SK-N-SH (cell line): Measurements from ENCODE around the gene PHLDB2. TPM values are rescaled to one million over a fixed set of nuclear protein-coding genes. Genes with fewer than 3 reads are reported as not detected.

Experiments used
- CTCF ChIA-PET: fragments of 300-600, 350-600 bp; formaldehyde crosslinking; extraction: SDS; loops from one replicate; lab custom pipeline; 2021; lab: Yijun Ruan, JAX
- POLR2A ChIA-PET: fragments of 350-600 bp; sonication (Branson Sonifier 250); formaldehyde crosslinking; extraction: SDS; loops from one replicate; lab custom pipeline; 2020; ENCODE audit warnings: antibody characterized with exemption, inconsistent platforms; lab: Yijun Ruan, JAX
- DNase-seq: peaks from one replicate; pipeline ENCODE4 v3.0.0; 2012
- H2AFZ ChIP-seq: fragments of 200-600 bp; sonication (generic); 2 replicates; pipeline ENCODE4 v1.8.1; 2016; ENCODE audit warnings: antibody characterized with exemption, mild to moderate bottlenecking, low read depth
- H3F3A ChIP-seq: fragments of 200-600 bp; sonication (generic); replicated peaks from 2 replicates; pipeline ENCODE3; 2016; ENCODE audit warnings: antibody characterized with exemption, mild to moderate bottlenecking; ENCODE audit not compliant: insufficient read depth
- H3K27ac ChIP-seq, 2 experiments: fragments of 200-500 bp in 1 of 2; fragments of 200-600 bp in 1 of 2; sonication (Bioruptor generic) in 1 of 2; sonication (generic), shearing (Covaris generic) in 1 of 2; 2 replicates each; pipeline versions ENCODE4 v1.5.1 to v1.6.1; 2014 to 2016; ENCODE audit warnings: low read depth in 2 of 2, inconsistent platforms in 1 of 2, low read length in 1 of 2, mild to moderate bottlenecking in 1 of 2, mixed read lengths in 1 of 2
- H3K27me3 ChIP-seq: fragments of 200-600 bp; sonication (generic), shearing (Covaris generic); 2 replicates; pipeline ENCODE4 v1.6.1; 2016; ENCODE audit warnings: mixed run types; ENCODE audit not compliant: insufficient read depth
- H3K36me3 ChIP-seq, 2 experiments: fragments of 200-500 bp in 1 of 2; fragments of 200-600 bp in 1 of 2; sonication (Bioruptor generic) in 1 of 2; sonication (generic) in 1 of 2; replicated peaks in 1 of 2; 2 replicates each; pipeline versions ENCODE3 to v1.5.1; 2014 to 2016; ENCODE audit warnings: low read length in 1 of 2, mild to moderate bottlenecking in 1 of 2; ENCODE audit not compliant: insufficient read depth in 2 of 2, control insufficient read depth in 1 of 2
- H3K4me1 ChIP-seq, 2 experiments: fragments of 200-500 bp in 1 of 2; fragments of 200-600 bp in 1 of 2; sonication (Bioruptor generic) in 1 of 2; sonication (generic), shearing (Covaris generic) in 1 of 2; 2 replicates each; pipeline versions ENCODE4 v1.5.1 to v1.6.1; 2014 to 2016; ENCODE audit warnings: low read depth in 1 of 2, low read length in 1 of 2, mixed run types in 1 of 2; ENCODE audit not compliant: insufficient read depth in 2 of 2, control insufficient read depth in 1 of 2
- H3K4me2 ChIP-seq: fragments of 200-600 bp; sonication (generic), shearing (Covaris generic); 2 replicates; pipeline ENCODE4 v1.6.1; 2017; ENCODE audit warnings: mixed run types
- H3K4me3 ChIP-seq, 2 experiments: fragments of 200-500 bp in 1 of 2; fragments of 200-600 bp in 1 of 2; sonication (Bioruptor generic) in 1 of 2; sonication (generic), shearing (Covaris generic) in 1 of 2; 2 replicates each; pipeline versions ENCODE4 v1.5.1 to v1.8.1; 2014 to 2016; ENCODE audit warnings: low read depth in 2 of 2, inconsistent platforms in 1 of 2, low read length in 1 of 2, mild to moderate bottlenecking in 1 of 2, mixed read lengths in 1 of 2, moderate library complexity in 1 of 2
- H3K79me2 ChIP-seq: fragments of 200-600 bp; sonication (generic); 2 replicates; pipeline ENCODE4 v1.8.1; 2017; ENCODE audit warnings: mild to moderate bottlenecking; ENCODE audit not compliant: insufficient read depth
- H3K9ac ChIP-seq: fragments of 200-600 bp; sonication (generic); 2 replicates; pipeline ENCODE4 v1.6.1; 2017; ENCODE audit warnings: mixed run types
- H3K9me2 ChIP-seq: fragments of 200-600 bp; sonication (generic); 2 replicates; pipeline ENCODE4 v1.6.1; 2017; ENCODE audit warnings: mixed run types
- H3K9me3 ChIP-seq: fragments of 200-600 bp; sonication (generic); 2 replicates; pipeline ENCODE4 v1.6.1; 2017; ENCODE audit warnings: mixed run types, mild to moderate bottlenecking, moderate library complexity
- H4K20me1 ChIP-seq: fragments of 200-600 bp; sonication (generic); 2 replicates; pipeline ENCODE4 v1.6.1; 2017; ENCODE audit warnings: mild to moderate bottlenecking, mixed run types; ENCODE audit not compliant: insufficient read depth
- EZH2phosphoT487 ChIP-seq: fragments of 200-600 bp; sonication (generic); IDR thresholded peaks from 2 replicates; pipeline ENCODE4 v1.6.1; 2017; ENCODE audit warnings: low read depth, mixed run types, mild to moderate bottlenecking, antibody characterized with exemption, moderate library complexity, borderline replicate concordance
- FOXJ3 ChIP-seq: sonication (generic); formaldehyde crosslinking; IDR thresholded peaks from 2 replicates; pipeline ENCODE4 v1.5.1; 2020; ENCODE audit warnings: mild to moderate bottlenecking, missing genetic modification reagents
- FOXM1 ChIP-seq: IDR thresholded peaks from 2 replicates; pipeline ENCODE4 v1.4.0; 2012; ENCODE audit warnings: low read depth, mild to moderate bottlenecking
- GABPA ChIP-seq: IDR thresholded peaks from 2 replicates; pipeline ENCODE4 v1.4.0; 2012; ENCODE audit warnings: low read depth, mild to moderate bottlenecking
- GATA2 ChIP-seq: sonication (generic); formaldehyde crosslinking; IDR thresholded peaks from 2 replicates; pipeline ENCODE4 v1.5.0; 2020; ENCODE audit warnings: mild to moderate bottlenecking, missing genetic modification reagents
- MEF2A ChIP-seq: IDR thresholded peaks from 2 replicates; pipeline ENCODE4 v1.4.0; 2012; ENCODE audit warnings: low read depth, borderline replicate concordance
- MXI1 ChIP-seq: IDR thresholded peaks from 2 replicates; pipeline ENCODE4 v1.6.1; 2012; ENCODE audit warnings: mild to moderate bottlenecking, low read depth, low read length, improper control_type of control experiment
- RAD21 ChIP-seq: IDR thresholded peaks from 2 replicates; pipeline ENCODE4 v1.6.1; 2012; ENCODE audit warnings: mild to moderate bottlenecking, low read length
- RCOR1 ChIP-seq: fragments of 150-350 bp; IDR thresholded peaks from 2 replicates; pipeline ENCODE4 v1.6.1; 2017; ENCODE audit warnings: antibody characterized with exemption, low read length
- RFX5 ChIP-seq: IDR thresholded peaks from 2 replicates; pipeline ENCODE4 v1.6.1; 2012; ENCODE audit warnings: mild to moderate bottlenecking, improper control_type of control experiment, low read length
- SMC3 ChIP-seq: IDR thresholded peaks from 2 replicates; pipeline ENCODE4 v1.6.1; 2012; ENCODE audit warnings: low read depth, low read length, improper control_type of control experiment
- TAF1 ChIP-seq: IDR thresholded peaks from 2 replicates; pipeline ENCODE4 v1.6.1; 2012; ENCODE audit warnings: low read depth, mild to moderate bottlenecking, low read length, moderate library complexity, borderline replicate concordance
- TCF12 ChIP-seq: IDR thresholded peaks from 2 replicates; pipeline ENCODE4 v1.4.0; 2012
- YY1 ChIP-seq: IDR thresholded peaks from 2 replicates; pipeline ENCODE4 v1.4.0; 2012; ENCODE audit warnings: low read depth, mild to moderate bottlenecking
- WGBS: methylation state at CpG from one replicate; pipeline ENCODE4 v1.1.6; 2017; ENCODE audit warnings: low lambda C conversion rate; 5-methylcytosine and 5-hydroxymethylcytosine counted together
- polyA plus RNA-seq, 3 experiments: library from polyadenylated mRNA; depleted of rRNA; stranded (reverse); fragments of >200 nt; gene quantifications; 2 replicates each; pipeline ENCODE4 v1.2.3, GENCODE V29; 2012
- TF ChIP-seq, protein P1 (sequence below): fragments of 150-350 bp; IDR thresholded peaks from 2 replicates; pipeline ENCODE4 v1.6.1; 2016; ENCODE audit warnings: mild to moderate bottlenecking, low read depth, low read length
- TF ChIP-seq, protein P2 (sequence below): IDR thresholded peaks from 2 replicates; pipeline ENCODE4 v1.4.0; 2012; ENCODE audit warnings: low read depth
- TF ChIP-seq, protein P3 (sequence below): IDR thresholded peaks from 2 replicates; pipeline ENCODE4 v1.4.0; 2012; ENCODE audit warnings: low read depth, borderline replicate concordance
- TF ChIP-seq, protein P4 (sequence below): IDR thresholded peaks from 2 replicates; pipeline ENCODE4 v1.6.1; 2012; ENCODE audit warnings: mild to moderate bottlenecking, low read depth, low read length, moderate library complexity
- TF ChIP-seq, protein P5 (sequence below): IDR thresholded peaks from 2 replicates; pipeline ENCODE4 v1.4.0; 2012; ENCODE audit warnings: low read depth, borderline replicate concordance
- TF ChIP-seq, protein P6 (sequence below): IDR thresholded peaks from 2 replicates; pipeline ENCODE4; 2012

PHLDB2 gene
- polyA plus RNA-seq, 1 of the 3 experiments (the other 2 are of a cell fraction), result 18.0 TPM

DNA sequence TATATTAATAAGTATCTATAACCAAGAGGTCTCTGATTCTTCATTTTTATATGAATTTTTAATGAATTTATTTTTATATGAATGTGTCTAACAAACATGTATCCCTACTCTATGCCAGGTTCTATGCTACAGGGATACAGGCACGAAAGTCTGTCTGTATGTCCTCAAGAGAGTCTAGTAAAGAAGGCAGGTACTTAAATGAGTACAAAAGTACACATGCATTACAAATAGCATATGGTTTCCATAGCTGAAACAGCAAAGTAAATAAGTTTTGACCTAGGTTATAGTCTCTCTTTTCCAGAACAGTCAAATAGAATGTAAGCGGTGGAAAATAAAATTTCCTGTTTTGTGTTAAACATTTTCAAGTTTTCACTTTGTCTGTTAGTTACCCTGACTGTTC is 106.4 kb downstream of the PHLDB2 start:
- Histone ChIP-seq H3K36me3 (peaks cover 29 to 67% of the 10 kb centered on the region in 2 experiments), H3K27me3 (no peaks in the 10 kb centered on the region), H4K20me1 (no peaks in the 10 kb centered on the region), H2AFZ (no peak overlapping the region), H3K4me1 (peaks cover 2 to 7% of the 10 kb centered on the region in 2 experiments; a peak in 2 of 4 replicates), H3K9ac (no peak overlapping the region), H3K9me3 (no peaks in the 10 kb centered on the region), H3K4me3 (no peak overlapping the region), H3F3A (peaks cover 42% of the 10 kb centered on the region), H3K9me2 (no peaks in the 10 kb centered on the region), H3K79me2 (no peaks in the 10 kb centered on the region), H3K27ac (no peak overlapping the region), H3K4me2 (no peak overlapping the region)
- WGBS, result 96% methylated on average over 2 of the region's 2 CpGs
- no peak for DNase-seq
- CTCF ChIA-PET, result interaction anchor here (0.5 to 12.2 kb wide), 7 partner anchors 12 to 247 kb away, joined by 3 to 255 read pairs (median 3); no protein-coding TSS in a partner anchor
- POLR2A ChIA-PET, result no interaction called here
- TF ChIP-seq TCF12, result no peak
- no peak for TF ChIP-seq MEF2A
- TF ChIP-seq, protein P1, sequence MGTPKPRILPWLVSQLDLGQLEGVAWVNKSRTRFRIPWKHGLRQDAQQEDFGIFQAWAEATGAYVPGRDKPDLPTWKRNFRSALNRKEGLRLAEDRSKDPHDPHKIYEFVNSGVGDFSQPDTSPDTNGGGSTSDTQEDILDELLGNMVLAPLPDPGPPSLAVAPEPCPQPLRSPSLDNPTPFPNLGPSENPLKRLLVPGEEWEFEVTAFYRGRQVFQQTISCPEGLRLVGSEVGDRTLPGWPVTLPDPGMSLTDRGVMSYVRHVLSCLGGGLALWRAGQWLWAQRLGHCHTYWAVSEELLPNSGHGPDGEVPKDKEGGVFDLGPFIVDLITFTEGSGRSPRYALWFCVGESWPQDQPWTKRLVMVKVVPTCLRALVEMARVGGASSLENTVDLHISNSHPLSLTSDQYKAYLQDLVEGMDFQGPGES, result no peak
- TF ChIP-seq TAF1, result no peak
- no peak for TF ChIP-seq MXI1
- no peak for TF ChIP-seq YY1
- TF ChIP-seq, protein P2, sequence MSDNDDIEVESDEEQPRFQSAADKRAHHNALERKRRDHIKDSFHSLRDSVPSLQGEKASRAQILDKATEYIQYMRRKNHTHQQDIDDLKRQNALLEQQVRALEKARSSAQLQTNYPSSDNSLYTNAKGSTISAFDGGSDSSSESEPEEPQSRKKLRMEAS, result no peak
- TF ChIP-seq FOXM1, result no peak
- no peak for TF ChIP-seq GATA2
- no peak for TF ChIP-seq EZH2phosphoT487
- no peak for TF ChIP-seq FOXJ3 (CRISPR knock-in tag)
- TF ChIP-seq, protein P3, sequence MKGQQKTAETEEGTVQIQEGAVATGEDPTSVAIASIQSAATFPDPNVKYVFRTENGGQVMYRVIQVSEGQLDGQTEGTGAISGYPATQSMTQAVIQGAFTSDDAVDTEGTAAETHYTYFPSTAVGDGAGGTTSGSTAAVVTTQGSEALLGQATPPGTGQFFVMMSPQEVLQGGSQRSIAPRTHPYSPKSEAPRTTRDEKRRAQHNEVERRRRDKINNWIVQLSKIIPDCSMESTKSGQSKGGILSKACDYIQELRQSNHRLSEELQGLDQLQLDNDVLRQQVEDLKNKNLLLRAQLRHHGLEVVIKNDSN, result no peak
- TF ChIP-seq SMC3, result no peak
- TF ChIP-seq GABPA, result no peak
- TF ChIP-seq, protein P4, sequence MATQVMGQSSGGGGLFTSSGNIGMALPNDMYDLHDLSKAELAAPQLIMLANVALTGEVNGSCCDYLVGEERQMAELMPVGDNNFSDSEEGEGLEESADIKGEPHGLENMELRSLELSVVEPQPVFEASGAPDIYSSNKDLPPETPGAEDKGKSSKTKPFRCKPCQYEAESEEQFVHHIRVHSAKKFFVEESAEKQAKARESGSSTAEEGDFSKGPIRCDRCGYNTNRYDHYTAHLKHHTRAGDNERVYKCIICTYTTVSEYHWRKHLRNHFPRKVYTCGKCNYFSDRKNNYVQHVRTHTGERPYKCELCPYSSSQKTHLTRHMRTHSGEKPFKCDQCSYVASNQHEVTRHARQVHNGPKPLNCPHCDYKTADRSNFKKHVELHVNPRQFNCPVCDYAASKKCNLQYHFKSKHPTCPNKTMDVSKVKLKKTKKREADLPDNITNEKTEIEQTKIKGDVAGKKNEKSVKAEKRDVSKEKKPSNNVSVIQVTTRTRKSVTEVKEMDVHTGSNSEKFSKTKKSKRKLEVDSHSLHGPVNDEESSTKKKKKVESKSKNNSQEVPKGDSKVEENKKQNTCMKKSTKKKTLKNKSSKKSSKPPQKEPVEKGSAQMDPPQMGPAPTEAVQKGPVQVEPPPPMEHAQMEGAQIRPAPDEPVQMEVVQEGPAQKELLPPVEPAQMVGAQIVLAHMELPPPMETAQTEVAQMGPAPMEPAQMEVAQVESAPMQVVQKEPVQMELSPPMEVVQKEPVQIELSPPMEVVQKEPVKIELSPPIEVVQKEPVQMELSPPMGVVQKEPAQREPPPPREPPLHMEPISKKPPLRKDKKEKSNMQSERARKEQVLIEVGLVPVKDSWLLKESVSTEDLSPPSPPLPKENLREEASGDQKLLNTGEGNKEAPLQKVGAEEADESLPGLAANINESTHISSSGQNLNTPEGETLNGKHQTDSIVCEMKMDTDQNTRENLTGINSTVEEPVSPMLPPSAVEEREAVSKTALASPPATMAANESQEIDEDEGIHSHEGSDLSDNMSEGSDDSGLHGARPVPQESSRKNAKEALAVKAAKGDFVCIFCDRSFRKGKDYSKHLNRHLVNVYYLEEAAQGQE, result no peak
- TF ChIP-seq RAD21, result no peak
- no peak for TF ChIP-seq RFX5
- TF ChIP-seq, protein P5, sequence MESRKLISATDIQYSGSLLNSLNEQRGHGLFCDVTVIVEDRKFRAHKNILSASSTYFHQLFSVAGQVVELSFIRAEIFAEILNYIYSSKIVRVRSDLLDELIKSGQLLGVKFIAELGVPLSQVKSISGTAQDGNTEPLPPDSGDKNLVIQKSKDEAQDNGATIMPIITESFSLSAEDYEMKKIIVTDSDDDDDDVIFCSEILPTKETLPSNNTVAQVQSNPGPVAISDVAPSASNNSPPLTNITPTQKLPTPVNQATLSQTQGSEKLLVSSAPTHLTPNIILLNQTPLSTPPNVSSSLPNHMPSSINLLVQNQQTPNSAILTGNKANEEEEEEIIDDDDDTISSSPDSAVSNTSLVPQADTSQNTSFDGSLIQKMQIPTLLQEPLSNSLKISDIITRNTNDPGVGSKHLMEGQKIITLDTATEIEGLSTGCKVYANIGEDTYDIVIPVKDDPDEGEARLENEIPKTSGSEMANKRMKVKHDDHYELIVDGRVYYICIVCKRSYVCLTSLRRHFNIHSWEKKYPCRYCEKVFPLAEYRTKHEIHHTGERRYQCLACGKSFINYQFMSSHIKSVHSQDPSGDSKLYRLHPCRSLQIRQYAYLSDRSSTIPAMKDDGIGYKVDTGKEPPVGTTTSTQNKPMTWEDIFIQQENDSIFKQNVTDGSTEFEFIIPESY, result no peak
- TF ChIP-seq, protein P6, sequence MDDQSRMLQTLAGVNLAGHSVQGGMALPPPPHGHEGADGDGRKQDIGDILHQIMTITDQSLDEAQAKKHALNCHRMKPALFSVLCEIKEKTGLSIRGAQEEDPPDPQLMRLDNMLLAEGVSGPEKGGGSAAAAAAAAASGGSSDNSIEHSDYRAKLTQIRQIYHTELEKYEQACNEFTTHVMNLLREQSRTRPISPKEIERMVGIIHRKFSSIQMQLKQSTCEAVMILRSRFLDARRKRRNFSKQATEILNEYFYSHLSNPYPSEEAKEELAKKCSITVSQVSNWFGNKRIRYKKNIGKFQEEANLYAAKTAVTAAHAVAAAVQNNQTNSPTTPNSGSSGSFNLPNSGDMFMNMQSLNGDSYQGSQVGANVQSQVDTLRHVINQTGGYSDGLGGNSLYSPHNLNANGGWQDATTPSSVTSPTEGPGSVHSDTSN, result no peak
- TF ChIP-seq RCOR1, result no peak
